SU-DHL-6 (cell line): Measurements from ENCODE around the gene EFCAB8.

ENCODE experiments used
- CTCF ChIP-seq: fragments of 200-600 bp; sonication (generic); IDR thresholded peaks from one replicate; pipeline ENCODE4 v1.5.1; 2017; ENCODE audit warnings: antibody characterized with exemption, mild to moderate bottlenecking, low read length, moderate library complexity; ENCODE audit not compliant: insufficient read depth, poor library complexity, severe bottlenecking
- EZH2phosphoT487 ChIP-seq: fragments of 200-600 bp; sonication (generic), shearing (Covaris generic); conservative IDR thresholded peaks from 2 replicates; pipeline ENCODE4 v1.6.1; 2018; ENCODE audit warnings: mild to moderate bottlenecking, antibody characterized with exemption, low read length, moderate library complexity, mixed read lengths

- TF ChIP-seq EZH2phosphoT487 (no peak), CTCF (no peak)
Observed at GRCh38 chr20:32983459-32984112, 124.9 kb downstream of the EFCAB8 start.
